Psoas muscle (tissue), 8 donors: ENCODE results near the gene PLXDC2. TPM values are rescaled to one million over a fixed set of nuclear protein-coding genes. Genes with fewer than 3 reads are reported as not detected.

Source experiments
- ATAC-seq, 4 donors: fragments of 200-7000 bp; cut with Tn5 transposase; one replicate each; pipeline ENCODE4 v1.9.1; 2020; ENCODE audit warnings: moderate library complexity in 3 of 4, mild to moderate bottlenecking in 2 of 4
- DNase-seq, 2 donors: peaks; one replicate each; pipeline ENCODE4 v3.0.0-alpha.2; 2020
- H3K27ac ChIP-seq: fragments of 200-600 bp; one replicate; pipeline ENCODE4 v1.8.0; 2022
- H3K27me3 ChIP-seq, 3 donors: fragments of 200-600 bp in 1 of 3; one replicate each; pipeline versions ENCODE4 v1.6.1 to v1.8.0; 2013 to 2022; ENCODE audit warnings: low read length in 2 of 3, mild to moderate bottlenecking in 2 of 3, moderate library complexity in 1 of 3; ENCODE audit not compliant: insufficient read depth in 3 of 3
- H3K36me3 ChIP-seq, 2 donors: fragments of 200-600 bp in 1 of 2; one replicate each; pipeline versions ENCODE4 v1.6.1 to v1.8.0; 2013 to 2022; ENCODE audit warnings: low read depth in 1 of 2, mild to moderate bottlenecking in 1 of 2, moderate library complexity in 1 of 2; ENCODE audit not compliant: insufficient read depth in 1 of 2
- H3K4me1 ChIP-seq: fragments of 200-600 bp; one replicate; pipeline ENCODE4 v1.8.0; 2022
- H3K4me3 ChIP-seq: fragments of 200-600 bp; one replicate; pipeline ENCODE4 v1.8.0; 2022; ENCODE audit warnings: mild to moderate bottlenecking
- H3K9me3 ChIP-seq: fragments of 200-600 bp; one replicate; pipeline ENCODE4 v1.8.0; 2022
- CTCF ChIP-seq: fragments of 200-600 bp; IDR thresholded peaks from one replicate; pipeline ENCODE4 v1.8.0; 2022; ENCODE audit warnings: antibody characterized with exemption
- WGBS, 3 donors: extraction: QIAGEN DNeasy Blood & Tissue Kit; methylation state at CpG; one replicate each; pipeline versions ENCODE4 v1.1.6 to v1.1.7; 2013; 5-methylcytosine and 5-hydroxymethylcytosine counted together
- intact Hi-C, 2 donors: fragments of 100-400 bp; cut with DNase I; formaldehyde crosslinking; loops; one replicate each; pipeline versions ENCODE4 v1.11.0 to v1.14.2; 2022
- polyA plus RNA-seq, 3 donors: library from polyadenylated mRNA; stranded (reverse); fragments of 200-250 nt; gene quantifications; one replicate each; pipeline ENCODE4 v1.2.3, GENCODE V29; 2013
- total RNA-seq, 4 donors: library from RNA; stranded (reverse); fragmentation: NEBNext Ultra II Directional in 2 of 4; extraction: Animal tissue kit (Norgen Biotek cat#: 25700) in 2 of 4; gene quantifications; one replicate each; pipeline versions ENCODE4 v1.2.1 to v1.2.4, GENCODE V29; 2021 to 2023
- donor health status: healthy with polysubstance abuse.
- donor health status: DM: no; HTN: no; CAD: no; lungs with moderate emphysema.
- donor health status: Bipolar disorder and iron deficiency.
- donor health status: healthy.
- donor health status: DM: yes; HTN: yes; CAD: no.
- donor health status: DM: no; HTN: no; CAD: no.
- donor health status: DM: no; HTN: no; CAD: no.
- donor health status: DM: yes; HTN: yes; CAD: no.

Gene PLXDC2
- total and polyA plus RNA-seq, 7 donors, result 2.3 to 21.4 (median 9.2) TPM

GRCh38 chr10:19818876-19819275 lies 2.6 kb downstream of the PLXDC2 start:
- Histone ChIP-seq H3K36me3 (no peaks in the 10 kb centered on the region), H3K27ac (peak overlapping the region; percentile 37), H3K27me3 (peaks cover 0 to 4% (median 0%) of the 10 kb centered on the region in 3 donors), H3K4me1 (no peaks in the 10 kb centered on the region), H3K4me3 (peak overlapping the region; percentile 83), H3K9me3 (no peaks in the 10 kb centered on the region)
- intact Hi-C loops, result loop anchor here in 1 of 2 donors (5.0 kb wide), 4 partner anchors 113 to 278 kb away; no protein-coding TSS in a partner anchor
- ATAC-seq (no peak), DNase-seq (no peak)
- no peak for TF ChIP-seq CTCF
- 9 to 21% (median 12%) methylated on average over 1 of the region's 1 CpG for WGBS, 3 donors

DNA sequence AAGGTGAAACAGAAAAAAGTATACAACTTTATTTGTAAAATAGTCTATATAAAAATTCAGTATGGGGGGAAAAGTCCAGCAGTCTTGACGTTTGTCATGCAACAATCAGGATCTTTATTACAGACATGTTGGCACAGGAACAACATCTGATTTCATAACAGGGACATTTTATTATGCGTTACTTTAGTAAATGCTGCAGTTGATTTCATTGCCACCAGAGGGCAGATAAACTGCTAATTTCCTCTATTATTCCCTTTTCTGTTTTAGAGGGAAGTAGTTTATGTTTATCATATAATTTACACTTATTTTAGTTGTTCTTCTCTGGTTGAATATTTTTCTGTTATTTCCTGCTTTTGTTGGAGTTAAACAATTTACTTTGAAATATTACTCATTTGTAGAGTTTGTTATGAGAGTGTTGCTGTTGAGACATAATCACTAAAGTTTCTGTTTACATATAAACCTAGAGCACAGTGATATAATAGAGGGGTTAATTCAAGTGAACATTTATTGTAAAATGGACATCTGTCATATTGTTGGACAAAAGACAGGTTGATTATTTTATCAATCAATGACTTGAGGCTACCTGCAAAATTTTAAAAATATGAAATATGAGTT lies 3.3 kb downstream of the PLXDC2 start:
- Histone ChIP-seq H3K9me3 (no peaks in the 10 kb centered on the region), H3K27me3 (peaks cover 0 to 4% (median 0%) of the 10 kb centered on the region in 3 donors), H3K4me1 (no peaks in the 10 kb centered on the region), H3K4me3 (peak overlapping the region; percentile 83), H3K27ac (no peak overlapping the region), H3K36me3 (no peaks in the 10 kb centered on the region)
- peak; percentile 82 for TF ChIP-seq CTCF
- ATAC-seq (peak in 1 of 4 donors; percentile 28), DNase-seq (no peak)
- intact Hi-C loops, result loop anchor here in 1 of 2 donors (5.0 kb wide), 4 partner anchors 113 to 278 kb away; no protein-coding TSS in a partner anchor
- WGBS, 3 donors, result 0 to 1% (median 0%) methylated on average over 2 of the region's 2 CpGs

GRCh38 chr10:19824381-19825342 lies 8.4 kb downstream of the PLXDC2 start:
- no peak overlapping the region for H3K27ac ChIP-seq
- intact Hi-C loops, result no loop called here
- ATAC-seq (peak in 1 of 4 donors; percentile 34), DNase-seq (no peak)
- no peak overlapping the region for H3K4me3 ChIP-seq
- H3K27me3 ChIP-seq, result no peaks in the 10 kb centered on the region
- H3K4me1 ChIP-seq, result peaks cover 24% of the 10 kb centered on the region
- H3K36me3 ChIP-seq, result no peaks in the 10 kb centered on the region
- 73 to 82% (median 75%) methylated on average over 5 of the region's 5 CpGs for WGBS, 3 donors
- TF ChIP-seq CTCF, result no peak
- no peaks in the 10 kb centered on the region for H3K9me3 ChIP-seq

DNA sequence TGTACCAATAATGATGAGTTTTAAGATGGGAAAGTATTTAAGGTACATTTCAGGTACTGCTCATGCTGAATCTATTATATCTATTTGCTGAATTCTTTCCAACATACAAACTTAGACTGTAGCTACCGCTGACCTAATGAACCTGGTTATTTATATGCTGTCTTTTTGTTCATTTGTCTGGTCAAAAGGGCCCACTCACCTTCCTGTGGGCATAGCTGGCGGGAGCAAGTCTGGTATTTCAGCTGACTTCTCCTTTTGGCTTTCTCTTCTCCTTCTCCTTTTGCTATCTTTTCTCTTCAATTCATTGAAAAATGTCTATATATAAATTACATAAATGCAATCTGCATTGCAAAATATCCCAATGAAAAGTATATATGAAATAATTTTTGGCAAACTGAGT lies 9.5 kb downstream of the PLXDC2 start:
- no peak for DNase-seq
- WGBS, 3 donors, result 75 to 84% (median 79%) methylated on average over 2 of the region's 2 CpGs
- no peaks in the 10 kb centered on the region for H3K27me3 ChIP-seq
- peaks cover 24% of the 10 kb centered on the region for H3K4me1 ChIP-seq
- H3K9me3 ChIP-seq, result no peaks in the 10 kb centered on the region
- no peak for TF ChIP-seq CTCF
- H3K27ac ChIP-seq, result no peak overlapping the region
- ATAC-seq, result no peak
- H3K36me3 ChIP-seq, result no peaks in the 10 kb centered on the region
- intact Hi-C loops, result no loop called here
- no peak overlapping the region for H3K4me3 ChIP-seq
